COLO668 (cell line): ENCODE data around the gene DPP10.

ENCODE experiments used
- DNase-seq: peaks from one replicate; lab custom pipeline; 2025; ENCODE audit not compliant: unreplicated experiment; lab: John Stamatoyannopoulos, UW

The DPP10 gene

DNA sequence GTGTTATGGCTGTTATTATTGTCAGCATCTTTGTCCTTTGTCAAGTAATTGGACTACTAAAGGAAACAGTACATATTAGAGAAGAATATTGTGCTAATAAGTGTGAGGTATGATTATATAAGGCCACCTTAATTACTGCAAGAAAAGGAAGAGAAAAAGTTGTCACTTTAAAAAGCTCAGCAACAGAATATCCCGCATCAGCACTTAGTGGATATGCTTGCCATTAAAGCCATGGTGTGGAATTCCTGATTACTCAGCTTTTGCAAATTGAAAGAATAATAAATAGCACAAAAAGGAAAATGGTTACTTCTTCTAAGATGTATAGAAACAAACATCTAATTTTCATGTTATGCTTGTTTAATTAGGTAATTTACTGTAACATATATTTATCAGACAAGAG is 347.5 kb downstream of the DPP10 start:
- DNase-seq = no peak

GRCh38 chr2:114797540-114797939 is 355.1 kb downstream of the DPP10 start:
- DNase-seq = no peak

DNA sequence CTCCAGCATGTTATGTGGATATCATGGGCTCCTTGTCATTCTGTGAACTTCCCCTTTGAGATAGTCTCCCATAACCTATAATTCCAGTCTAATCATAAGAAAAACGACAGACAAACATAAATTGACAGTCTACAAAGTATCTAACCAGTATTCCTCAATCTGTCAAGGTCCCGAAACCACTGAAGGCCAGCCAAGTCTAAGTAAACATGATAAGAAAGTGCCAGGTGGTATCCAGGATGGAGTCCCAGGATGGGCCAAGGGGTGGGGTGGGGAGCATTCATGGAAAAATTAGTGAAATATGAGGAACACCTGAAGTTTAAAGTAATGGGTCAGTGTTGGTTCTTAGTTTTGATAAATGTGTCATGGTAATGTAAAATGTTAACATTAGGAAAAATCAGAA is 355.5 kb downstream of the DPP10 start:
- DNase-seq = no peak

DNA sequence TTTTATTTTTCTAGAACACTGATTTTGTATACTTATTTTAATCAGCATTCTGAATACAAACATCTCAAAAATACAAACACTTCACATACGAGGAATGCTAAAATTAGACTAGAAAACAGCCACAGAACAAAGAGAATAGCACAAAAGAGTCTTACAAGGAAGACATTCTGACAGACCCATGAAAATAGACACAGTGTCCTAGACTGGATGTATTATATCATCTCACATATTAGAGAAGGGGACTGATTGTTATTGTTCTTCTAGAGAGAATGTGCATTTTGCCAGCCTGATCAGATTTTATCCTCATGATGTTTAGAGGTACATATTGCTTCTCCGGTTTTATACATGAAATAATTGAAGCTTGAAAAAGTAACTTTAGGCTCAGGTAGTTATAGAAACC is 357.9 kb downstream of the DPP10 start:
- DNase-seq = no peak

- no peak for DNase-seq
These were observed 362.8 kb downstream of the DPP10 start for GRCh38 chr2:114805195-114805594.

- no peak for DNase-seq
These were observed 367.7 kb downstream of the DPP10 start for GRCh38 chr2:114810092-114810491.

GRCh38 chr2:114812261-114812660 is 369.8 kb downstream of the DPP10 start:
- no peak for DNase-seq

- DNase-seq = no peak
These were observed 371.9 kb downstream of the DPP10 start for GRCh38 chr2:114814355-114814754.

GRCh38 chr2:114821055-114821454 is 378.6 kb downstream of the DPP10 start:
- DNase-seq = no peak

DNA sequence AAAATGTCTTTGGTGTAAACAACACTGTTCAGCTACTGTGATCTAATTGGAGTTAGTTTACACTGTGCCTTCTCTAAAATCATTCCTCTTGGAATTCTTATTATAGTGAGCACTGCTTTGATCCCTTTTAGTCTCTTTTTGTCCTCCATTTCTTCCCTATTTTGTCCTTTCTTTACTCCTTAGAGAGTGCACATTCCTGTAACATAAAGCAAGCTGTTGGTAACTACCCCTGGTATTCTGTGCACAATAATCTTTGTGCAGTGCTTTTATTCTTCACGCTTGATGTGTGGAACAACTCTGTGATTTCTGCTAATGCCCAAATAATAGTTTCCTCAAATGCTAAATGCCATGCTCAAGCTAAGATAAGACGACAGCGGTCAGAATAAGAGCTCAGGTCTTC is 401.5 kb downstream of the DPP10 start:
- DNase-seq = no peak

- no peak for DNase-seq
These were observed 414.8 kb downstream of the DPP10 start for GRCh38 chr2:114857196-114857595.

DNA sequence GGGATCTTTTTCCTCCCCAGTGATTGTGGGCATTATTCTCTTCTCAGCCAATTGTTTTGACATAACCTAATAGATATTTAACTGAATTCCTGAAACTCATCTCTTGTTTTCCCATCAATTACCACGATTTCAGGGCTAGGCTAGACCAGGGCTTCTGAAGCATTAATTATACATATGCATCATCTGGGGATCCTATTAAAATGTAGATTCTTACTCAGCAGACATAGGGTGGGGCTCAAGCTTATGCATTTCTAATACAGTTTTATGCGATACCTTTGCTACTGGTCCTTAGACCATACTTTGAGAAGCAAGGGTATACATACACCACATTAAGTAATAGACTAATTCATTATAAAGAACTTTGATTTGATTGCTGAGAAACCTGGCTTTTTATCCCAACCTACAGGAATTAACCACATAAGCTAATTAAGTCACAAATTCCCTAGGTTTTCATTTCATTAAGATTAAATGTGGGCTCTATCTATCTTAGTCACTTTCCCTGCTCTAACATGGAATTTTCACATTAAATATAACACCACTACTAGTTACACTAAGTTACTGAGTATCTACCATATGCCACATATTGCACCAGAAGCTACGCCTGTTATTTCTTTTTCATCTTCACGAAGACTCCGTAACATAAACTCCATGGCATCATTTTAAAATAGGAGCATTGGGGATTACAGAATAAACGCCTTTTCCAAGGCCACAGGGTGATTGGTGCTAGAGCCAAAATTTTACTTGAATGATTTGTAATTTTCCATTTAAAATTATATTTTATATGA is 417.5 kb downstream of the DPP10 start:
- no peak for DNase-seq

DNA sequence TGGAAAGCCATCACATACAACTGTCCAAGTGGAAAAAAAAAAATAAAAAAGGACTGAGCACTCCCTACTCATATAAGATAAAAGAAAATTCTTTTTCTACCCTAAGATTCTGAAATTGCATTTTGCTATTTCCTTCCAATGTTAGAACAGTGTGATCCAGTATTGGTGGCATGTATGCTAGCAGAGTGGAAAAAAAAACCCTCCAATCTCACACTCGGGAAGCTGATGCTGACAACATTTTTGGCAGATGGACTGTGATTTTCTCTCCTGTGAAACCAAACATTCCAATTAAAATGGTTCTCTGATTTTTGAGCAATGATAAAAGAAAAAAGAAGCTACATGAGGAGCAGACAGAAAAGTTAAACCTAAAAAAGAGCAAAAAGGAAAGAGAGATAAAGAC is 419.8 kb downstream of the DPP10 start:
- DNase-seq = no peak

DNA sequence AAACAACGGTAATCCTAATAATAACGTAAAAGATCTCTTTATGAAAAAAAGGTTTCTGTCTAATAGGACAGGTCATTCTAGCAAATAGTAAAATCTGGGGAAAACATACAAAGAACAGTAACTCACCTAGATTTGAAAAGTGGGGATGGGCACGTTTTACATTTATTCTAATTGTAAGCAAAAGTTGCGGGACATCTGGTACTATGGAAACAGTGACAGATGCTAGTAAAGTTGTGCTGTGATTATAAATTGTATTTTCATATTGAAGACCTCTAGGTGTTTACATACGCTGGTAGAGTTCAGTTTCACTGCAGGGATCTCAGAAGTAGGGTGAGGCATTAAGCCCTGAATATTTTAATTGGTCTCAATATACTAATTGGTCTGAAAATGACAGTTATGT is 422.5 kb downstream of the DPP10 start:
- no peak for DNase-seq

DNA sequence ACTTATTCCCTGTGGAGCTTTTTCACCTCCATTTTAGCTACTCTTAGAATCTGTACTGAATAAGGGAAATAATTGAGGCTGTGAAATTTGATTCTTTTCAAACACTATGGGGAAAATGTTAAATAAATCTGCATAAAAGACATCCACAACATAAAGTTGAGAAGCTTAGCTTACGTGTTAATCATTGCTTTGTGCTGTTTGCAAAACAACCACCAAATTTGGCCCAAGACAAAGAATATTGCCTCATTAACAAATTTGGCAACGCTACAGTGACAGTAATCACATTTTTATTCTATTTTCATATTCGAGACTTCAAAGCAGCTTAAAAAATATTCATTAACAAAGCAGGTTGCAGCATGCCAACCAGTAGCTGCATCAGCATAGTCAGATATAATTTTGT is 437.6 kb downstream of the DPP10 start:
- no peak for DNase-seq

GRCh38 chr2:114919985-114920384 is 477.5 kb downstream of the DPP10 start:
- DNase-seq = no peak

DNA sequence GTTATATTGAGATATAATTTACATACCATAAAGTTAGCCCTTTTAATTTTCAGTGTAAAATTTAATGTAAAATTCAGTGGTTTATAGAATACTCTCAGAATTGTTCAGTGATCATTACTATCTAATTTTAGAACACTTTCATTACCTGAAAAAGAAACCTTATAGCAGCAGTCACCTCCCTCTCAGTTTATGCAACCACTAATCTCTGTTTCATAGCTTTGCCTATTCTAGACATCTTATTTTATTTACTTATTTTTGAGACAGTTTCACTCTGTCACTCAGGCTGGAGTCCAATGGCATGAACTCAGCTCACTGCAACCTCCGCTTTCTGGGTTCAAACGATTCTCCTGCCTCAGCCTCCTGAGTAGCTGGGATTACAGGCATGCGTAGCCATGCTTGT is 479.6 kb downstream of the DPP10 start:
- DNase-seq = no peak

- no peak for DNase-seq
These were observed 483.1 kb downstream of the DPP10 start for GRCh38 chr2:114925296-114926255.

DNA sequence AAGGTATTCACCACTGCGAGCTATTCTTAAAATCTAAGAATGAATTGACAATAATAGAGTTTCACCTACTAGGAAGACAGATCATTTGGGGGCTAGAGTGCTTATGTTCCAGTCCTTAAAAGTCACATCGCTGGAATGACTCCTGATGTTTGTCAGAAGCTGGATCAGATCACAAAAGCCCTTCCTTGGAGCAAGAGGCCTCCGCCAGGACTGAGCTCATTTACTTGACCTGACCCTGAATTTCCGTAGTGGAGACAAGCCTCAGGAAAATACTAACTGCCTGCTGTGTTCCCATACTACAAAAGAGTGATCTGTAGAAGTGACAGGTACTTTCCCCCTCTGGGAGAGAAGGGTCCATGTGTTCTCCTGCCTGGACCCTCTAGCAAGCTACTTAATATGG is 483.9 kb downstream of the DPP10 start:
- DNase-seq = no peak

DNA sequence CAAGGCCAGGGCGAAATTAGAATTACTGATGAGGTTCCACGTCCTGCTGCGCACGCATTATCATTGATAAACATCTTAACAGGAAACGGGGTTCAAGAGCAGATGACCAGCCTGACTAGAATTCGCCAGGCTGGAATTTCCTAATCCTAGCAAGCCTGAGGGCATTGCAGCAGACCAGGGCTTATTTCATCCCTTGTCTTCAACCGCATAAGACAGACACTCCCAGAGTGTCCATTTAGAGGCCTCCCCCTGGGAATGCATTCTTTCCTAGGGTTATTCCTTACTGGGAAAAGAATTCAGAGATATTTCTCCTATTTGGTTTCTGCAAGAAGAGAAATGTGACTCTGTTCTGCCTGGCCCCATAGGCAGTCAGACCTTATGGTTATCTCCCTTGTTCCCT is 486.8 kb downstream of the DPP10 start:
- no peak for DNase-seq

DNA sequence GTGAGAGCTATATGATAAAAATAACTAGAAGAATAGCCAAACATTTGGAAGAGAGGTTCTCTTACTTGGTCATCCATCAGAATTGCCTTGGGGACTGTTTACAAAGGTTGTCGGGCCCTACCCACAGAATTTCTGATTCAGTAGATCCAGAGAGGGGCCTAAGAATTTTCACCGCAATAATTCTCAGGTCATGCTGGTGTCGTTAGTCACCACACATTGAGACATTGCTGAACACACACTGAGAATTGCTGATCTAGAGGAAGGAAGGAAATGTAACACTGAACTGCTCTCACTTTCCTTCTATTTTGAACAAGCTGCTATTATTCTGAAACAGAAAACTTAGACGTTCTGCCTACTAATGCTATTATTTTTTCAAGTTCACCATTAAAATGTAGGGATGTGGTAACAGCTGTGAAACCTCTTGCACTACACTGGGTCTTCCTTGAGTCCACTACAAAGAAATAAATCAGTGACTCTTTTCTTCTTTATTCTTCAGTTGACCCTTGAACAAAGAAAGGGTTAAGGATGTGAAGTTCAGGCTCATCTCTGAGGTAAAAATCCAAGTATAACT is 491.3 kb downstream of the DPP10 start:
- DNase-seq = no peak

- DNase-seq = no peak
These were observed 492.6 kb downstream of the DPP10 start for GRCh38 chr2:114935031-114935430.
